IPS-18a (cell line): ENCODE results near the gene CSTPP1.
"Not testable (repeated sequence)": the region's sequence is repeated elsewhere in the genome, so short reads cannot be mapped to it uniquely, and the experiment has no call there.

Experiments
- H3K27ac ChIP-seq: one replicate; pipeline ENCODE4 v1.5.1; 2013; ENCODE audit warnings: low read length
- H3K27me3 ChIP-seq: one replicate; pipeline ENCODE4 v1.6.1; 2013; ENCODE audit warnings: mild to moderate bottlenecking, low read length; ENCODE audit not compliant: control insufficient read depth, insufficient read depth
- H3K36me3 ChIP-seq: one replicate; pipeline ENCODE4 v1.6.1; 2013; ENCODE audit warnings: low read depth, low read length; ENCODE audit not compliant: control insufficient read depth
- H3K4me1 ChIP-seq: one replicate; pipeline ENCODE4 v1.6.1; 2013; ENCODE audit warnings: low read depth, low read length; ENCODE audit not compliant: control insufficient read depth
- H3K4me3 ChIP-seq: one replicate; pipeline ENCODE4 v1.5.1; 2013; ENCODE audit warnings: low read length
- H3K9ac ChIP-seq: one replicate; pipeline ENCODE4 v1.6.1; 2013; ENCODE audit warnings: mild to moderate bottlenecking, low read length, moderate library complexity
- H3K9me3 ChIP-seq: one replicate; pipeline ENCODE4 v1.6.1; 2013; ENCODE audit warnings: low read depth, low read length; ENCODE audit not compliant: control insufficient read depth

Gene CSTPP1

GRCh38 chr11:47083913-47084312, 147.4 kb downstream of the CSTPP1 start:
- Histone ChIP-seq H3K27ac (no peak overlapping the region), H3K27me3 (no peaks in the 10 kb centered on the region), H3K36me3 (no peaks in the 10 kb centered on the region), H3K4me3 (no peak overlapping the region), H3K4me1 (no peaks in the 10 kb centered on the region), H3K9ac (no peak overlapping the region), H3K9me3 (no peaks in the 10 kb centered on the region)

DNA sequence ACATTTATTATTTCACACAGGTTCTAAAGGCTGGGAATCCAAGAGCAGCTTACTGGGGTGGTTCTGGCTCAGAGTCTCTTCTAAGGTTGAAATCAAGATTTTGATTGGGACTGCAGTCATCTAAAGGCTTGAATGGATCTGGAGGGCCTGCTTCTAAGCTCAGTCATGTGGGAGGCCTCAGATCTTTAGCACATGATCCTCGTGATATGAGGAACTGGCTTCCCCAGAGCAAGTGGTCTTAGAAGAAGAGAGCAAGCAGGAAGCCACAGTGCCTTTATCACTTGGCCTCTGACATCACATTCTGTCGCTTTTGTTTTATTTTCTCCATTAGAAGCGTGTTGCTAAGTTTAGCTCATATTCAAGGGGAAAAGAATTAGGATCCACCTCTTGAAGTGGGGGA, 151.2 kb downstream of the CSTPP1 start:
- Histone ChIP-seq H3K9me3 (no peaks in the 10 kb centered on the region), H3K4me1 (no peaks in the 10 kb centered on the region), H3K9ac (no peak overlapping the region), H3K27ac (no peak overlapping the region), H3K27me3 (no peaks in the 10 kb centered on the region), H3K4me3 (no peak overlapping the region), H3K36me3 (no peaks in the 10 kb centered on the region)

DNA sequence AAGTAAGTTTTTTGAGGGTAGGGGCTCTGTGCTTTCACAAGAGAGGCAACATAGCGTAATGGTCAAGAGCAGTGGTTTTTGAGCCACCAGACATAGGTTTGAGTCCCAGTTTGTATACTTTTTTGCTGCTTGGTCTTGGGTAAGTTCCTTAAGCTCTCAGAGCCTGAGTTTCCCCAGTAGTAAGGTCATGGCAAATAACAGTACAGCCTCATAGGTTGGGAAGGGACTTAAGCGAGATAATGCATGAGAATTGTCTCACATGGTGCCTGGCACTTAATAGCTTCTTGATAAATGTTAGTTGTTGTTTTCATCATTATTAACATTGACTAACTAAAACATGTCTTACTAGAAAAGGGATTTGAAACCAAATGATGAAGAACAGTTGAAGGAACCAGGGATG, 157.0 kb downstream of the CSTPP1 start:
- Histone ChIP-seq H3K4me3 (no peak overlapping the region), H3K27me3 (no peaks in the 10 kb centered on the region), H3K9me3 (no peaks in the 10 kb centered on the region), H3K9ac (no peak overlapping the region), H3K27ac (no peak overlapping the region), H3K4me1 (no peaks in the 10 kb centered on the region), H3K36me3 (no peaks in the 10 kb centered on the region)

GRCh38 chr11:47096871-47097270, 160.3 kb downstream of the CSTPP1 start:
- H3K4me1 ChIP-seq, H3K9ac ChIP-seq, H3K27ac ChIP-seq, H3K4me3 ChIP-seq, H3K36me3 ChIP-seq, H3K27me3 ChIP-seq, H3K9me3 ChIP-seq: not testable (repeated sequence)

- H3K4me3 ChIP-seq, H3K27ac ChIP-seq, H3K36me3 ChIP-seq, H3K9me3 ChIP-seq, H3K9ac ChIP-seq, H3K4me1 ChIP-seq, H3K27me3 ChIP-seq: not testable (repeated sequence)
These were observed 161.7 kb downstream of the CSTPP1 start for GRCh38 chr11:47098223-47098622.

GRCh38 chr11:47099214-47099917, 162.8 kb downstream of the CSTPP1 start:
- Histone ChIP-seq H3K27me3 (no peaks in the 10 kb centered on the region), H3K9ac (no peak overlapping the region), H3K4me3 (no peak overlapping the region), H3K27ac (no peak overlapping the region), H3K4me1 (peaks cover 5% of the 10 kb centered on the region), H3K9me3 (no peaks in the 10 kb centered on the region), H3K36me3 (no peaks in the 10 kb centered on the region)

DNA sequence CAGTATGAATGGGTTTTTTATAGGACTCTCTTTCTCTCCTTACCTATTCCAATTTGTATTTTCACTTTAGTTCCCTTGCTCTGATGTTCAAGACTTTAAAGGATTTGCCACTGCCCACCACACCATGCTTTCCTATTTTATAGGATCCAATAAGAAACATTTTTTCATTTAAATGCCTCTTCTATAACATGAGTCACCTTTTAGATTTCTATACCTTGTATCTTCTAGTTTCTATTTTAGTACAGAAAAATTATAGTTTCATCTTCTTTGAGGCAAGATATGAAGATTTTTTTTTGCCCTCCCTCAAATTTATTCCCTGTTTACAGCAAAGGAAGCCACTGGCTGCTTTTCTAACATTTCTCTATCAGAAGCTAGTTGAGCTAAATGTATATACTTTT, 163.4 kb downstream of the CSTPP1 start:
- Histone ChIP-seq H3K27ac (no peak overlapping the region), H3K9ac (no peak overlapping the region), H3K9me3 (no peaks in the 10 kb centered on the region), H3K27me3 (no peaks in the 10 kb centered on the region), H3K36me3 (no peaks in the 10 kb centered on the region), H3K4me1 (peaks cover 11% of the 10 kb centered on the region), H3K4me3 (no peak overlapping the region)

DNA sequence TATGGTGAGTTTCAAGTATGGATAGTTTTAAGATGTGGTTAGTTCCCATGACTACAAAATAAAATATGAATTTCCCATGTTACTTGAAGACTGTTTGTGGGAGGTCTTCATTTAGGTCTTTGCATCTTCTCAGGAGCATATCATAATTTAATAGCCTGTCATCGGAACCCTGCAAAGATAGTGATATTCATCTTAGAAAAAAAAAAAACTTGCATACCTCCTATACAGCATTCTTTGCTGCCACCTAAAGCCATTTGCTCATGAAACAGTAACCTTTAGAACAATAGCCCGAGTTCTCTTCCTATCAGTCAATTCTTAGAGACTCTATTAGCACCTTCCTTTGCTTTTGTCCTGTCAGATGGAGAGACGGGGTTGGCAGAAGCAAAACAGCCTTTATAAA, 164.8 kb downstream of the CSTPP1 start:
- Histone ChIP-seq H3K9me3 (no peaks in the 10 kb centered on the region), H3K4me1 (peaks cover 12% of the 10 kb centered on the region), H3K27ac (no peak overlapping the region), H3K4me3 (no peak overlapping the region), H3K27me3 (no peaks in the 10 kb centered on the region), H3K9ac (no peak overlapping the region), H3K36me3 (no peaks in the 10 kb centered on the region)

- H3K9me3 ChIP-seq = no peaks in the 10 kb centered on the region
- no peak overlapping the region for H3K9ac ChIP-seq
- peaks cover 12% of the 10 kb centered on the region for H3K4me1 ChIP-seq
- H3K27ac ChIP-seq = peak overlapping the region; percentile 0
- no peaks in the 10 kb centered on the region for H3K36me3 ChIP-seq
- H3K27me3 ChIP-seq = no peaks in the 10 kb centered on the region
- H3K4me3 ChIP-seq = no peak overlapping the region
These were observed 167.8 kb downstream of the CSTPP1 start for GRCh38 chr11:47104261-47104950.

- H3K9me3 ChIP-seq = no peaks in the 10 kb centered on the region
- H3K27ac ChIP-seq = no peak overlapping the region
- no peak overlapping the region for H3K4me3 ChIP-seq
- no peak overlapping the region for H3K9ac ChIP-seq
- no peaks in the 10 kb centered on the region for H3K27me3 ChIP-seq
- peaks cover 12% of the 10 kb centered on the region for H3K4me1 ChIP-seq
- no peaks in the 10 kb centered on the region for H3K36me3 ChIP-seq
These were observed 169.0 kb downstream of the CSTPP1 start for GRCh38 chr11:47105541-47105940.

DNA sequence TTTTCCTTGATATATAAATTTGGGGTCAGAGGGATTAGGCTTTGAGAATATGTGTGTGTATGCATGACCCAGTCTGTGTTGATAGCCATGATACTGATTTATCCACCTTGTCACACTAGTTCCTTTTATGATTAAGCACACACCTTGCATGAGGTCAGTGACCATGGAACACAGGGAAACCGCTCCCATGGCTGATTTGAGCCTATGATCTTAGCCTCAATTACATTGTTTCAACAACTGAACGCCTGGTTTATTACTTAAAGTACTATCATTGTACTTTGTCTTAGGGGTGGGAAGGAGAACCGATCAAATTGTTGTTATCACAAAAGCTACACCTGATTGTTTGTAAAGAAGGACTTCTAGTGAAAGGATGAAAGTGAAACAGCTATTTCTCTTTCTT, 169.4 kb downstream of the CSTPP1 start:
- H3K9me3 ChIP-seq = no peaks in the 10 kb centered on the region

DNA sequence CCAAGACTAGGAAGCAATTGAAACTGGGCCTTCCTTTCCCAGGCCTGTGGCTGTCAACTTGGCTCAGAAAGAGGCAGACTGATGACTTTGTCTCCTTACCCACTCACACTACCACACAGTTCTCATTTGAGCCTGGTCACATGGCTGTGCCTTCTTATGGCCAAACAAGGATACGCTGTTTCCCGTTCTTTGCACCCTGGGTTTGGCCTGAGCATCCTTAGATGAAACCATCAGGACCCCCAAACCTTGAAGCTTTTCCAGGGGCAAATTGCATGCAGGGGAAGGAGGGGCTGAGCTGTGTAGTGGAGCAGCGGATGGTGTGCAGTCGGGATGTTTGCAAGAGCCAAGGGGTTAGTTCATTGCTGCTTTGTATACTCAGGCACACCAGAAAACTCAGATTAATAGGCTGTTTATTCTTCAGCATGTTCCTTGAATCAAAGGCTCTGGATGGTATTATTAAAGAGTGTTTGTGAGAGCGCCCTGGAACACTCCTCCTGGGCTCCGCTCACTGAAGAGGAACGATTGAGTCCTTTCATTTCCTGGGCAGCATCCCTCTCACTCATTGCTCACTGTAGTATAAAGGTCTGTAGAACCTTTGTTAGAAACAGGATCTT, 170.3 kb downstream of the CSTPP1 start:
- Histone ChIP-seq H3K36me3 (no peaks in the 10 kb centered on the region), H3K4me1 (peaks cover 12% of the 10 kb centered on the region), H3K27ac (no peak overlapping the region), H3K9ac (no peak overlapping the region), H3K27me3 (no peaks in the 10 kb centered on the region), H3K9me3 (no peaks in the 10 kb centered on the region), H3K4me3 (no peak overlapping the region)

More for the DNA sequence above, 169.4 kb downstream of the CSTPP1 start:
- no peak overlapping the region for H3K9ac ChIP-seq
- H3K27ac ChIP-seq = no peak overlapping the region
- peaks cover 12% of the 10 kb centered on the region for H3K4me1 ChIP-seq
- no peak overlapping the region for H3K4me3 ChIP-seq
- no peaks in the 10 kb centered on the region for H3K27me3 ChIP-seq
- no peaks in the 10 kb centered on the region for H3K36me3 ChIP-seq
